Measurements from ENCODE around the gene EEF2K. TPM values are rescaled to one million over a fixed set of nuclear protein-coding genes. Genes with fewer than 3 reads are reported as not detected.

EEF2K gene
- polyA plus RNA-seq, 2 of the 4 experiments (the other 2 are of a cell fraction), result 8.2 to 9.4 TPM

- TF ChIP-seq SREBF2 (IDR thresholded peaks at IDR 0.05) (peak; percentile 94), REST (IDR thresholded peaks at IDR 0.05) (peak; percentile 51; the same call in 1 of the 2 replicates), HOXA7 (CRISPR knock-in tag; IDR thresholded peaks at IDR 0.05) (no peak), RCOR1 (IDR thresholded peaks at IDR 0.05; ENCODE audit: low read depth, low read length) (peak; percentile 76; the same call in 1 of the 2 replicates), CHD2 (IDR thresholded peaks at IDR 0.05; ENCODE audit: low read length, partially characterized antibody) (peak; percentile 74), MYC (IDR thresholded peaks at IDR 0.05; ENCODE audit: borderline replicate concordance, low read length) (0 out of 2 replicates have a peak, but pooled peaks have one; percentile 42), MAZ (IDR thresholded peaks at IDR 0.05; ENCODE audit: borderline replicate concordance, low read depth, low read length) (peak; percentile 80; the same call in 1 of the 2 replicates), HOXB5 (CRISPR knock-in tag; IDR thresholded peaks at IDR 0.05) (no peak), GATA3 (IDR thresholded peaks at IDR 0.05; ENCODE audit: borderline replicate concordance) (peak; percentile 41; the same call in 1 of the 2 replicates), HMGXB4 (CRISPR knock-in tag; IDR thresholded peaks at IDR 0.05; ENCODE audit: borderline replicate concordance) (0 out of 2 replicates have a peak, but pooled peaks have one; percentile 82), SMC3 (IDR thresholded peaks at IDR 0.05) (peak; percentile 86), RAD21 (conservative IDR thresholded peaks at IDR 0.05 in 1 of 2, IDR thresholded peaks at IDR 0.05 in 1 of 2) (peak; percentile 86 to 88), ZSCAN20 (CRISPR knock-in tag; IDR thresholded peaks at IDR 0.05) (no peak), BCL3 (IDR thresholded peaks at IDR 0.05) (0 out of 3 replicates have a peak, but pooled peaks have one; percentile 14), JUNB (IDR thresholded peaks at IDR 0.05) (no peak), MAX (IDR thresholded peaks at IDR 0.05) (peak; percentile 47), PHF8 (IDR thresholded peaks at IDR 0.05; ENCODE audit: borderline replicate concordance, low read depth) (0 out of 2 replicates have a peak, but pooled peaks have one; percentile 24), RARB (CRISPR knock-in tag; IDR thresholded peaks at IDR 0.05) (0 out of 2 replicates have a peak, but pooled peaks have one; percentile 41), FOSB (CRISPR knock-in tag; IDR thresholded peaks at IDR 0.05) (no peak), ZFP36 (IDR thresholded peaks at IDR 0.05; ENCODE audit: borderline replicate concordance, partially characterized antibody) (no peak)
Measured at GRCh38 chr16:22195695-22196558, 10.2 kb upstream of the EEF2K start (continued).
